GM18907 (cell line): ENCODE measurements around the gene RXRG.
A peak's percentile ranks its signal among the peaks of the same experiment; 100 is the strongest.

Experiments
- ATAC-seq: cut with Tn5 transposase; IDR thresholded peaks from one replicate; pipeline ENCODE4 v1.9.1; 2021; ENCODE audit warnings: mild to moderate bottlenecking, moderate library complexity; ENCODE audit not compliant: unreplicated experiment

RXRG gene

DNA sequence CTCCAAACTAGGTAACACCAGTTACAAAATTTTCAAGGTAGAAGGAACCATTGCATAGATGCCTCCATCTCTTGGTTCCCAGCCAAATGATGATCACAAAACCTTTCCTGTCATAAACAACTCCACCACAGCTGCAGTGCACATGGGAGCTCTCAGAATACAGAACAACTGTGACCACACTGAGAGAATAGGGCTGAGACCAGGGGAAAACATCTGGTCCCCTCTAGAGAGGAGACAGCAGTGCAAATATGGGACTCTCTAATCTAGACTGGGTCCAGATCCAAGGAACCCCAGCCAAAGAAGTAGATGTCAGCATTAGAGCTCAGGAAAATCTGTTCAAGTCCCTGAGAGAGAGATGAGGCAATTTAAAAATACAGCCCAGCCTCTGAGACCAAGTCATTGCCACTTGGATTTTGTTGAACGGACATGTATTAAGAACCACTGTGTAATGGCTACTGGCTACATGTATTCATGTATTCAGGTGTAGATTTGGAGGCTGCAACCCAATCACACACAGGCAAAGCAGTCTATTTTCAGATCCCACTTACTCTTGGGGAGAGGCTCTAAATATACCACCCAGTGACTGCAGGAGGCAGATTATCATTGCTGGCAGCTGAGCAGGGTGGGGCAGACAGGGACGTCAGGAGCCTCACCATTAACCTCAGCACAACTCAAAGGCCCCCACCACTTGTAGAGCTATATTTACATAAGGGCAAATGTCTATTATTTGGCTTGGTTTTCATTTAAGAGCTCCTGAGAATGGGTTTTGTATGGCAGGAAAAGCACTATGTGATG, 7.6 kb upstream of the RXRG start:
- no peak for ATAC-seq

DNA sequence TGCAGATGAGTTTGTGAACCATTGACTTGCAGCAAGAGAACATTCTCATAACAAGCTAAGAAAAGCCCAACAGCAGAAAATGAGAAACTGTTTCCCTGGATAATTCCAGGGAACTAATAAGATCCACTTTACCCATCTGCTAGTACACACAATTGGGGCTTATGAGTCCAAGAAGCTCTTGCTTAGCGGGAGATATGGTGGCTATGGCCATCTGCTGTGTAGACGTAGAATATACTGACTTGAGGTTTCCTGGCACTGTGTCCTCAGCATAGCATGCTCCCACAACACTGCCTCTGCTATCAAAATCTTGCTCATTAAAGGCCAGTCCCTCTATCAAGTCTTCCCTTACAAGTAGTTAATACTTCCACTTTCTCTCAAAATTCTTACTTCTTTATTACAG, 6.8 kb upstream of the RXRG start:
- no peak for ATAC-seq

DNA sequence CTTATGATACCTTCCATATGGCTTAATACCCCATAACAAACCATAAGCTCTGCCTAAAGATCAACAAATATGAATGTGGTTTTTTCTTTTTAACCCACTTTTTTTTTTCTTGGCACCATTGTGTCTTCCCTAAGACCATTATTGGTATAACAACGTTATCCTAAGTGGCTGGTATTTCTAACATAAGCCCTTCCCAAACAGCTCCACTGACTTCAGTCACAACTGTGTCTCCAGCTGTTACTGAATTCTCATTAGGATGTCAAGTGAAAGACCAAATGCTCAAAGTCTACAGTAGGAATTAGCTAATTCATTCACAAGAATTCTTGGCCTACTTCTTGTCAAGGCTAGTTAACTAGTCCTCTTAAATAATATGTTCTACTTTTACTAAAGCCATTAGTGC, 4.2 kb upstream of the RXRG start:
- no peak for ATAC-seq

DNA sequence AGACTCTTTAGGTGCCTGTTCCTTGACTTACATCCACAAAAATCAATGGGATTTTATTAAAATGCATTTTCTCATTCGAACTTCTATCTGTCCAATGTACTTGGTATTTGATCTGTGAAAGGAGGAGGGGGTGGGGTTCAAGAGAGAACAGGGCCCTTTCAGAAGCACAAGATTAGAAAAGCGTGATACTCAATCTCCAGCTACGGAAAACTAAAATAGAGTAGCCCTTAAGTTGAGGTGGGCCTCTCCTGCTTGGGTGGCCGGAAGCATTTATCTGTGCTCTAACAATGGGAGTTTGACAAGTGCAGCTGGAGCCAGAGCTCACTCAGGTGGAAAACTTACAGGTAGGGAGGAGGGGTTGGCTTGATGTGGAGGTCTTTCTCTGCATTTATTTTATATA, 462 bp upstream of the RXRG start:
- ATAC-seq: no peak

DNA sequence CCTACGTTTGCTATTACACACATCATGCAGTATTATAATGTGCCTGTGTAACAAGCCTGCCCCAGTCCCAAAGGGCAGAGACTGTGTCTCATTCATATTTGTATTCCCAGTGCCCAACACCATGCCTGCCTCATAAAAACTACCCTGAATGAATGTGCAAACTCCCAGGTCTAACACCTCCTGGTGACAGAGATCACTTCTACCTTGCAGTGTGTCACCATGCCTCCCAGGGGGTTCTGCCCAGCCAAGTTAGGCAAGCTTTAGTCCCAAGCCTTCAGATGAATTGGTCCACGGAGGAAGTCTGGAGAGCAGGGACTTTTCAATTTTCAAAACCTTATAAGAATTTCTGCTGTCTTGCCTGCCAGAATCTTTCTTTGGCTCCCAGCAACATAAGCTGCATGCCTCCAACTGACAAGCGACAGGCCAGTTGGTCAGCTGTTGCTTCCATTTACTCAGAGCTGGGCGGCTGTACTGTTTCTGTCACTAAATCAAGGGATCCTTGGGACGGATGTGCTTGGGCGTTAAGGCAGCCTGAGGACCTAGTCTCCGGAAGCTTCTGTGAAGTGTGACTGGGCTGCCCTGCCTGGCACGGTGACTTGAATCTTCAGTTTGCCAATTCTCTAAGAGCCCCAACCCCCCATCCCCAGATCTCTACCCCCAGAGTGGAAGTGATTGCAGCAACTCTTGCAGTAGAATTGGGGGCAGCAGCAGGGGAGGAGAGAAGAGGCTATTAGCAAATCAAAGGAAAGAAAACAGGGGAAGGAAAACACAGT, 1.2 kb downstream of the RXRG start:
- ATAC-seq: no peak

DNA sequence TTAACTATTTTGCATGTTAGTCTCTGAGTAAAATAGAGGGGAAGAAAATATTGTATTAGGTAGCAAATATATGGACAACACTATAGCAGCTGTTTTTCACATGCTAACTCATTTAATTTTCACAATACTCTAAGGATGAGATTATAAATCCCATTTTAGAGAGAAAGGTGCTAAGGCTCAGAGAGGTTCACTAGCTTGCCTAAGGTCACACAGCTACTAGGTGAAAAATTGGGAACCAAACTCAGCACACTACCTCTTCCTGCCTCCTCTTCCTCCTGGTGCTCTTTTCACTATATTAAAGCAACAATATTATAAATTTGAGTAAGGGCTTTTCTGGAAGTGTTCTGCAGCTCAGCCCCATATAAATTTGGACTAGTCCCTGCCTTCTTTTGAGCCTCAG, 2.3 kb downstream of the RXRG start:
- ATAC-seq: no peak

DNA sequence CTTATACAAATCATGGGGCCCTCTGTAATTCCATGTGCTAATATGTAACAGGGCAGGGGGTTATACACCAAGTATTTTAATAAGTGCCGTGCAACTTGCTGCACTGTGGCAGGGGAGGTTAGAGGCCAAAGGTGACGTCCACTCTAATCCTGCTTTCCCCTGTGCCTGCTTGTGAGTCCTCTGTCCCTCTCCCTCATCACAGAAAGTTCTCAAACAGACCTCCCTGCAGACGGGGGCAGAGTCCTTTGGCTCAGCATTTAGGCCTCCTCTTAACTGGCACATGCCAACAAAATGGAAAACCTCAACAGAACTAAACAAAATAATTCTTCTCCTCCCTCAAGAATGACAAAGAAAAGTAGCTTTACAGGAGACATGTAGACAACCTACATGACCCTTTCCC, 2.9 kb downstream of the RXRG start:
- no peak for ATAC-seq

DNA sequence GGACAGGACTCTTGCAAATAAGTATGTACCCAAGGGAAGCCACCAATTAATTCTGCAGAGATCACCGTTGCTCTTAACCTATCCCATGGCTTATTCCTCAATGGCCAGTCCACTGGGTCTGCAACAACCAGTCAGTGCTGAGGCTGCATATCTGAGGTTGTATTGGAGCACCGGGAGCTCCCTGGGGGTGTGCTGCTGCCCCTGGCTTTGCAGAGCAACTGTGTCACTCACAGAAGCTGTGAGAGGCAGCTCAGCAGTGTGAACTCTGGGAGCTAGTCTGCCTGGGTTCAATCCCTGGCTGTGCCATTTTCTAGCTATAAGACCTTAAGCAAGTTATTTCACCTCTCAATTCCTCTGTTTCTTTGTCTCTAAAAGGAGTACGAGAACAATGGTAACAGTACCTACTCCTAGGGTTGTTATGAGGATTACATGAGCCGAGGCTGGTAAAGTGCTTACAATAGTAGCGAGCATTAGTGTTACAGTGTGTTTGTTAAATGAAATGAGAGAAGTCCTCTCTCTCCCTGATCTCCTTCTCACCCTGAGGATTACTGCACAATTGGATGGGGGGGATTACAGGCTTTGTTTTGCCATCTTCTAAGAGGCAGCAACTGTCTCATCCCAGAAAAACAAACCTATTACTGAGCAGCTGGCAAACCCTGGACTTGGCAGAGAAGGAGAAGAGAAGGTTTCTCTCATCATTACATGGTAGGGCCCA, 3.6 kb downstream of the RXRG start:
- ATAC-seq: no peak

DNA sequence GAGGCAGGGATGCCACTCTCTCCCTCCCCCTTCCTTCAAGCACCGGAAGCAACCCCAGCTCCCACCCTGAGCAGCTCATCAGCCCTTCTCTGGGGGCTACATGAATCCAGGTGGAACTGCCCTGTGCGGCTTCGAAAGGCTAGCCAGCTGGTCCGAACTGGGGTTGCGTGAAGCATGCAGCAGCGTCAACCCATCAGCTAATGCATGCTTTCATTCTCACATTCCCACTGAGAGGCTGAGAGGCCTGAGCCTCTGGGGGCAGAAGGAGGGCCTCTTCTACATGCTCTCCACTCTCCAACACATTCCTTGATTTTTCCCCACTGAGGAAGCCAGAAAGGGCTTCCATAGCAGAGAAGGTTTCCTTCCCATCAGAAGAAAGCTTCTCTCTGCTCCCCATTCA, 5.6 kb downstream of the RXRG start:
- no peak for ATAC-seq

DNA sequence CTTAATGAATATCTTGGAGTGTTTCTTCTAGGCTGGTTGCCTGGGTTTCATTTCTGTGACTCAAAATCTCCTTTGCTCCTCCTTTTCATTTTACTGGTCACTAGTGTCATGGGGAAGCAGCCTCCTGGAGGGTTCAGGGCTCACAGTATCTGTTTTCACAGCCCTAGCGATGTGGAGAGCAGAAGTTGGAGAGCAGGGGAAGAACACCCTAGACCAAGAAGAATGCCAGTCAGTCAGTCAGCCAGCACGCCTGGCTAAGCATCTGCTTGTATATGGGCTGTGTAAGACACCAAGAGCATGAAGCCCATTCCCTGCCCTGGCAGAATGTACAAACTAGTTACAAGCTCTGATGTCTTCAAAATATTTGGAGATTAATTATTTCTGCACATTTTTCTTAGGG, 7.9 kb downstream of the RXRG start:
- no peak for ATAC-seq

DNA sequence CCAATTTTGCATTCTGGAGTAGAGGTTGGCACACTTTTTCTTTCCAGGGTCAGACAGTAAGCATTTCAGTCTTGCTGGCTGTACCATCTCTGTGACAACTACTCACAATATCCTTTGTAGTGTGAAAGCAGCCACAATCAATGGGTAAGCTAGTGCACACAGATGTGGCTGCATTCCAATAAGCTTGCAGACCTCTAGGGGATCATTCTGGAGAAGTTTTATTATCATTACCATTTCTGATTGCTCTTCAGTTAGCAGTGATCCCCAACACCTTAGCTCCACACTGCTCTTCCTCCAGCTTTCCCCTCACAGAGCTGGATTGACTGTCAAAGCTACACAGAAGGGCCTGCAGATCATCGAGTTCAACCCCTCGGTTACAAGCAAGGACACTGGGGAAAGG, 9.1 kb downstream of the RXRG start:
- no peak for ATAC-seq

DNA sequence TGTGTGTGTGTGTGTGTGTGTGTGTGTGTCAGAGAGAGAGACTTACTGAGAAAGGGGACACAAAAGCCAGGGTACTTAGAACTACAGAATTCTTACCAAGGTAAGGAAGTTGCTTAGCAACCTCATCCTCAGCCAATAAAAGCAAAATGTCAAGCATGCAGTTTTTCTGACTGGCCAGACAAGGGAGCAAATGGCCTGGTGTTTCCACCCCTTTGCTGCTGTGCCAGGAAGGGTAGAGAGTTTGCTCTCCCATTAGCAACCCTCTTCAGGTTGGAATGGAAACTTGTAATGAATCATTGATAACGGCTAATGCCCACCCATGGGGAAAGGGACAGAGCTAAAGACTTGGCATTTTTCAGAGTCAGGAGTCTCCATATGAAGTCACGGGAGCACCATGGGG, 10.6 kb downstream of the RXRG start:
- ATAC-seq: no peak

DNA sequence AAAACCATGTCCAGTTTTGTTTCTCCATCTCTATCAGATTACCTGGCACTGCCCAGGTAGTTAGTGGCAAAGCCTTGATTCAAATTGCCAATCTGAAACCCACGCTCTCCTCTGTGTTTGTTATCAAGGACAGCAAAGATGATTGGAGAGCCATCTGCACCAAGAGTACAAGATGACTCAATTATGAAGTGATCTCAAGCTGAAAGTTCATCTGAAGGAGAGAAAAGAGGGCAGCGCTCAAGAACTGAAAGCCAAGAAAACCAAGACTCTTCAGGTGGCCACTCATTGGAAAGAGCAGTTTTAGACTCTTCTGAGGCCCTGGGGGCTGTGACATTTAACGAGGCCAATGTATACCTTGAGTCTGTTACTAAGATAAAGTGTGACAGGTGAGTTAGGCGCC, 13.8 kb downstream of the RXRG start:
- ATAC-seq: peak; percentile 81

DNA sequence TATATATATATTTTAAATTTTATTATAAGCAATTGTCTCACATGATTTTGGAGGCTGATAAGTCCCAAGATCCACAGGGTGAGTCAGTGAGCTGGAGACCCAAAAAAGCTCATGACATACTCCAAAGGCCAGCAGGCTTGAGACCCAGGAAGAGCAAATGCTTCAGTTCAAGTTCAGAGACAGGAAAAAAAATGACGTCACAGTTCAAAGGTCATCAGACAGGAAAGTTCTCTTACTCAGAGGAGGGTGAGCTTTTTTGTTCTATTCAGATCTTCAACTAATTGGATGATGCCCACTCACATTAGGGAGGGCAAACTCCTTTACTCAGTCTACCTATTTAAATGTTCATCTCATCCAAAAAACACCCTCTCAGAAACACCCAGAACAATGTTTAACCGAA, 18.2 kb downstream of the RXRG start:
- no peak for ATAC-seq

DNA sequence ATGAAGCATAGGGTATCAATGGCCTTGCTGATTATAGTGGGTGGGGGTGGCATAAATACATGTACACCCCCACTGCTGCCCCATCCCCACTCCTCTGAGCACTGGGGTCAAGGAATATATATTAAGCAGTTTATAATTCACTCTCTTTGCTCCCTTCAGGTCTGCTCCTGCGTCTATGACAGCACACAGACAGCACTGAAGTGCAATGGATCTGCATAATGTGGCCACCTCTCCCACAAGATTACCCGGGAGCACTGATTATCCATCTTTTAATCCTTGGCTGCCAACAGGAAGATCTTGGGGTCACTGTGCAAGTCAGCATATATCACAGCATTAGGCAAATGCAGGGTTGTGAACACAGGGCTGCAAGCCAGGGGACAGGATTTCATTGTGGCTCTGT, 19.3 kb downstream of the RXRG start:
- no peak for ATAC-seq

DNA sequence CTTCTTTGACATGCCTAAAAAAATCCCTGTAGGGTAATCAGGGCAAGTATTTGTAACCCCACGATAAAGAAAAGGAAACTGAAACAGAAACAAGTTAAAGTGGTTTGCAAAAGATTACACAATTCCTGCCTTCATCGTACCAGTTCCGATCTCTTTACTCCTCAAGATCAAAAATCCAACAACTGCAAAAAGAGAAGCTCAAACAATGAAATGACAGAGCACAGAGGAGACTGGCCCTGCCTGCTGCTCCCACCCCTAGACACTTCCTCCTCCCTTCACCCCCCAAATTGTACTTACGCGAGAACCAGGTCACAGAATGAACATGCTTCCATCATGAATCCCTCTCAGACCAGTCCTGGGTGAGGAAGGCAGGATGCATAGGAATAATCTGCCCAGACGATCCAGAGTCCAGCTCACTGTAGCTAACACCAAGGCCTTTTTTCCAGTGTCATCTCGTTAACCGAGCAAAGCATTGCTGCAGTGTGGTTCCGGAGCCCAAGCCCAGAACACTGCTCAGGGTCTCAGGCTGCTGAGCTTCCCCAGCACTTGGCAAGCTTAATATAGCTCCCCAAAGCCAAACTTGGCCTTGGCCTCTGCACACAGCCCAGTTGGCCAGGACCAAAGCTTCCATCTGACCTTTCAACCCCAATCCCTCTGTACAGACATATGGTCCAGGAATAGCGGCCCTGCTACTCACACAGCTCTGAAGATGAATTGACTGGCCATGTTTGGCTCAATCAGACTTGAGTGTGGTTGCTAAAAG, 20.3 kb downstream of the RXRG start:
- peak; percentile 71 for ATAC-seq

DNA sequence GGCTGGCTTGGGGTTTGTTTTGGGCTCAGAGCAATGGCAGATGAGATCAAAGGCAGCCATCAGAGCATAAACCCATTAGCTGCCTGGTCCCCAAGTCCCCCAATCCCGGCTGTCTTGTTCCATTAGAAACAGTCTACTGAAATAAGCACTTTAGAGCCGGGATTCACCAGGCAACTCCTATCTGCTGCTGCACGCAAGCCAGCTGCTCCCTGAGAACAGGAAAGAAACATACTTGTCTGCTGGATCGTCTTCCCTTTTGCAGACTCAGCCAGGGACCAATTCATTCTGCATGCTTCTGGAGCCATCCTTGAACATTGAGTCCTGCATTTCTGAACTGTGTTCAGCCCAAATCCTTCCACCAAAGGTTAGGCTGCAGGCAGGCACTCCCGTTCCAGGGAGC, 21.8 kb downstream of the RXRG start:
- ATAC-seq: no peak

DNA sequence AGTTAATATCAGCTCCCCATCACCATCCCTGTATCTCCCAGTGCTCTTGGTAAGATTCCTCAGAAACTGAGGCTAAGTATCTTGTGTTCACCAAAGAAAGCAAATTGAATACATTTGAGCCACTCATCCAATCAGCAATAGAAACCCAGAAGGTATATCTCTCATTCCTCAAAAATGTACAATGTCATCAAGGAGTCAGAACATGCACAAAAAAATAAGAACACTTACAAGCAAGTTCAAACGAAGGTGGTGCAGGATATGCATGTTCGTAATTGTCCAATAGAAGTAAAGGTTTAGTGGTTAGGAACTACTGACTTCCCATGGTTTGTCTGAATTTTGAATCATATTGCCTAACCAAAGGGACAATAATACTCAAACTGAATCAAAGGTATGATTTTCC, 24.3 kb downstream of the RXRG start:
- no peak for ATAC-seq

DNA sequence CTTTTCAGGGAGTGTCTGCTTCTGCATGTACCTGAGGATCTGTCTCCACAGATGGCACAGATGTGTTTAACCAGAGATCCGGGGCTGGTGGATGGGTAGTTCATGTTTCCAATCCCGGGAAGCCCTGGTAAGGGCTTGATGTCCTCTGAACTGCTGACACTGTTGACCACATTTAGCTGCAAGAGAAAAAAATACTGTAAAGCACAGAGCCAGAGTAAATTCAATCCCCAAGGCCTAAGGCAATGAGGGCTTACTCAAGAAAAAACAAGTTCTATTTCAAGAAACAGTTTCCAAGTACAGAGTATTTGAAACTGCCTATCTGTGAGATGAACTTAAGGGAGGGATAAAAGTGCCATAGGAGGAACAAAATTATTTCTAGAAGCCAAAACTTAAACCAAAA, 25.1 kb downstream of the RXRG start:
- ATAC-seq: no peak

DNA sequence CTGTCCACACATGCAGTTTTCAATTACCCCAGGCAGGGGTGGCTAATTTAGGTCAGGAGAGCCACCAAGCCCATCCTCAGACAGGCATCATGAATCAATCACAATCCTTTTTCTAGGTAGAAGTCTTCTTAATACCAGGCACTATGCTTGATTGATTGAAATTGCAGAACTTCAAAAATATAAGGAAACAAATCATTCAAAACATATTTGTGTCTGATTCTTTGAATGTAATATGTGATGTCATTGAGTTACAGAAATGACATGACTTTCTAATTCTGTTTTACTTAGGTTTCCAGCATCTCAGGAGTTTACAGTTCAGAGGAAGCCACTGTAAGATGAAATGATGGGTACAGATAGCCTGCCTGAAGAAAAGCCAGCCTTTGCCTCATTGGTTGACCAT, 26.7 kb downstream of the RXRG start:
- no peak for ATAC-seq

DNA sequence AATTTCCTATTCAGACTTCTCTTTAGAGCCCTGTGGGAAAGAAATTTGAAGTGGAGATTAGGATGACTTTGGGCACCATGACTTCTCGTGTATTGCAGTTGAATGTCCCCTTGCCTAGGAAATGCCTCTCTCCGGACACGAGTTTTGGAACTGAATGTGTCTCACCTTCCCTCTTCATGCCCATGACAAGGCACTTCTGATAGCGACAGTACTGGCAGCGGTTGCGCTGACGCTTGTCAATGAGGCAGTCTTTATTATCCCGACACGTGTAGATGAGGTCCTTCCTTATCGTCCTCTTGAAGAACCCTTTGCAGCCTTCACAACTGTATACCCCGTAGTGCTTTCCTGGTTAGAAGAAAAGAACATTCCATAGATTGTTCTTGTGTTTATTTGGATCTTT, 28.1 kb downstream of the RXRG start:
- ATAC-seq: no peak
